Mesodermal cell (in vitro differentiated cells): ENCODE measurements around the gene ADAMTS9.

Experiments
- H3K27ac ChIP-seq: 2 replicates; pipeline ENCODE4 v1.7.0; 2013; ENCODE audit warnings: mild to moderate bottlenecking, low read depth, low read length, moderate library complexity; ENCODE audit not compliant: severe bottlenecking
- H3K36me3 ChIP-seq: 2 replicates; pipeline ENCODE4 v1.7.1; 2013; ENCODE audit warnings: mild to moderate bottlenecking, low read length, moderate library complexity; ENCODE audit not compliant: control insufficient read depth, insufficient read depth
- H3K4me1 ChIP-seq: one replicate; pipeline ENCODE4 v1.7.1; 2013; ENCODE audit warnings: mild to moderate bottlenecking, low read length; ENCODE audit not compliant: insufficient read depth, control insufficient read depth, poor library complexity, severe bottlenecking
- H3K4me3 ChIP-seq: 2 replicates; pipeline ENCODE4 v1.7.0; 2013; ENCODE audit warnings: low read length, control low read depth, mild to moderate bottlenecking; ENCODE audit not compliant: insufficient read depth, poor library complexity, severe bottlenecking; ENCODE audit errors: extremely low read depth
- H3K9me3 ChIP-seq: 2 replicates; pipeline ENCODE4 v1.7.1; 2013; ENCODE audit warnings: mild to moderate bottlenecking, low read length, moderate library complexity; ENCODE audit not compliant: control insufficient read depth
- WGBS, 2 experiments: methylation state at CpG; one replicate each; pipeline ENCODE4 v1.1.5; 2013; ENCODE audit warnings: missing lambda C conversion rate in 2 of 2; ENCODE audit not compliant: insufficient coverage in 2 of 2; 5-methylcytosine and 5-hydroxymethylcytosine counted together

ADAMTS9 gene

GRCh38 chr3:64467255-64467944 is 220.4 kb downstream of the ADAMTS9 start:
- 76 to 89% methylated on average over 3 to 4 of the region's 5 CpGs for WGBS, 2 experiments
- no peaks in the 10 kb centered on the region for H3K36me3 ChIP-seq
- H3K4me3 ChIP-seq: no peak overlapping the region
- H3K4me1 ChIP-seq: peaks cover 19% of the 10 kb centered on the region
- H3K9me3 ChIP-seq: no peaks in the 10 kb centered on the region
- peak overlapping the region; percentile 76 for H3K27ac ChIP-seq
